Brain microvascular endothelial cell (primary cell): ENCODE results near the gene DMWD.
A peak's percentile ranks its signal among the peaks of the same experiment; 100 is the strongest.
"Not testable (repeated sequence)": the region's sequence is repeated elsewhere in the genome, so short reads cannot be mapped to it uniquely, and the experiment has no call there.

ENCODE experiments used
- DNase-seq: peaks from one replicate; pipeline ENCODE4 v3.0.0-alpha.2; 2020
- H3K27ac ChIP-seq: fragments of 250-450 bp; sonication (Bioruptor Pico); 2 replicates; pipeline ENCODE4 v1.5.1; 2020; ENCODE audit warnings: mild to moderate bottlenecking, moderate library complexity
- H3K27me3 ChIP-seq: fragments of 250-450 bp; sonication (Bioruptor Pico); replicated peaks from 2 replicates; pipeline ENCODE4 v1.5.1; 2020; ENCODE audit warnings: mild to moderate bottlenecking
- H3K36me3 ChIP-seq: fragments of 250-450 bp; sonication (Bioruptor Pico); replicated peaks from 2 replicates; pipeline ENCODE4 v1.5.1; 2020; ENCODE audit warnings: mild to moderate bottlenecking
- H3K4me3 ChIP-seq: 2 replicates; pipeline ENCODE4 v1.5.1; 2011; ENCODE audit warnings: low read depth, mild to moderate bottlenecking, control low read depth, low read length, moderate library complexity
- CTCF ChIP-seq: IDR thresholded peaks from 2 replicates; pipeline ENCODE4 v1.5.1; 2011; ENCODE audit warnings: low read depth, mild to moderate bottlenecking, moderate library complexity, low read length, control low read depth, inconsistent platforms; ENCODE audit errors: missing control alignments
- in situ Hi-C: cut with HindIII; loops from 2 replicates; pipeline ENCODE4 v1.10.0; 2017; ENCODE audit warnings: low sequenced_read_pairs, low pct_ligation_motif_present

Gene DMWD

GRCh38 chr19:45761714-45762113 is 30.9 kb downstream of the DMWD start:
- TF ChIP-seq CTCF = no peak
- no peak for DNase-seq
- Histone ChIP-seq H3K36me3 (no peaks in the 10 kb centered on the region), H3K4me3 (no peak overlapping the region), H3K27me3 (no peaks in the 10 kb centered on the region), H3K27ac (no peak overlapping the region)
- in situ Hi-C loops = no loop called here

- TF ChIP-seq CTCF = no peak
- Histone ChIP-seq H3K27ac (no peak overlapping the region), H3K27me3 (no peaks in the 10 kb centered on the region), H3K4me3 (no peak overlapping the region), H3K36me3 (no peaks in the 10 kb centered on the region)
- in situ Hi-C loops = no loop called here
- no peak for DNase-seq
These were observed 33.7 kb downstream of the DMWD start for GRCh38 chr19:45758921-45759320.

- DNase-seq = no peak
- in situ Hi-C loops = no loop called here
- no peaks in the 10 kb centered on the region for H3K36me3 ChIP-seq
- TF ChIP-seq CTCF = no peak
- no peaks in the 10 kb centered on the region for H3K27me3 ChIP-seq
- no peak overlapping the region for H3K27ac ChIP-seq
- no peak overlapping the region for H3K4me3 ChIP-seq
These were observed 35.0 kb downstream of the DMWD start for GRCh38 chr19:45757695-45758094.

GRCh38 chr19:45754323-45754722 is 38.3 kb downstream of the DMWD start:
- no peaks in the 10 kb centered on the region for H3K36me3 ChIP-seq
- in situ Hi-C loops = no loop called here
- no peak overlapping the region for H3K27ac ChIP-seq
- no peak for DNase-seq
- TF ChIP-seq CTCF = no peak
- no peaks in the 10 kb centered on the region for H3K27me3 ChIP-seq
- no peak overlapping the region for H3K4me3 ChIP-seq

GRCh38 chr19:45753548-45753947 is 39.1 kb downstream of the DMWD start:
- TF ChIP-seq CTCF = peak; percentile 29
- Histone ChIP-seq H3K4me3 (no peak overlapping the region), H3K27me3 (no peaks in the 10 kb centered on the region), H3K36me3 (no peaks in the 10 kb centered on the region), H3K27ac (no peak overlapping the region)
- no peak for DNase-seq
- in situ Hi-C loops = no loop called here

- Histone ChIP-seq H3K4me3 (no peak overlapping the region), H3K36me3 (no peaks in the 10 kb centered on the region), H3K27me3 (no peaks in the 10 kb centered on the region), H3K27ac (no peak overlapping the region)
- no peak for TF ChIP-seq CTCF
- no peak for DNase-seq
- in situ Hi-C loops = no loop called here
These were observed 40.0 kb downstream of the DMWD start for GRCh38 chr19:45752639-45753038.

GRCh38 chr19:45751483-45751882 is 41.2 kb downstream of the DMWD start:
- H3K27me3 ChIP-seq, DNase-seq, H3K36me3 ChIP-seq, in situ Hi-C loops, H3K27ac ChIP-seq, H3K4me3 ChIP-seq: not testable (repeated sequence)
